ENCODE measurements around the gene CEP162.

CEP162 gene

DNA sequence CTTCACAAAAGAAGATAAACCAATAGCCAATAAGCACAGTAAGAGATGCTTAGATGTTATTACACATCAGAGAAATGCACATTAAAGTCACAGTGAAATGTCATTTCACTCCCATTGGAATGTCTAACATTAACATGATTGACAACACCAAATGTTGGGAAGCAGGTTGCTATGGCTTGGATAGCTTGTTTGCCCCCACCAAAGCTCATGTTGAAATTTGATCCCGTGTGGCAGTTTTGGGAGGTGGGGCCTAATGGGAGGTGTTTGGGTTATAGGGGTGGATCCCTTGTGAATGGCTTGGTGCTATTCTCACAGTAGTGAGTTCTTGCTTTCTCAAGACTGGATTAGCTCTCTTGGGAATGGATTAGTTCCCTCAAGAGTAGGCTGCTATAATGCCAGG lies 149.1 kb downstream of the CEP162 start:
- TF ChIP-seq, protein P1, sequence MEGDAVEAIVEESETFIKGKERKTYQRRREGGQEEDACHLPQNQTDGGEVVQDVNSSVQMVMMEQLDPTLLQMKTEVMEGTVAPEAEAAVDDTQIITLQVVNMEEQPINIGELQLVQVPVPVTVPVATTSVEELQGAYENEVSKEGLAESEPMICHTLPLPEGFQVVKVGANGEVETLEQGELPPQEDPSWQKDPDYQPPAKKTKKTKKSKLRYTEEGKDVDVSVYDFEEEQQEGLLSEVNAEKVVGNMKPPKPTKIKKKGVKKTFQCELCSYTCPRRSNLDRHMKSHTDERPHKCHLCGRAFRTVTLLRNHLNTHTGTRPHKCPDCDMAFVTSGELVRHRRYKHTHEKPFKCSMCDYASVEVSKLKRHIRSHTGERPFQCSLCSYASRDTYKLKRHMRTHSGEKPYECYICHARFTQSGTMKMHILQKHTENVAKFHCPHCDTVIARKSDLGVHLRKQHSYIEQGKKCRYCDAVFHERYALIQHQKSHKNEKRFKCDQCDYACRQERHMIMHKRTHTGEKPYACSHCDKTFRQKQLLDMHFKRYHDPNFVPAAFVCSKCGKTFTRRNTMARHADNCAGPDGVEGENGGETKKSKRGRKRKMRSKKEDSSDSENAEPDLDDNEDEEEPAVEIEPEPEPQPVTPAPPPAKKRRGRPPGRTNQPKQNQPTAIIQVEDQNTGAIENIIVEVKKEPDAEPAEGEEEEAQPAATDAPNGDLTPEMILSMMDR (IDR thresholded peaks at IDR 0.05), result no peak

DNA sequence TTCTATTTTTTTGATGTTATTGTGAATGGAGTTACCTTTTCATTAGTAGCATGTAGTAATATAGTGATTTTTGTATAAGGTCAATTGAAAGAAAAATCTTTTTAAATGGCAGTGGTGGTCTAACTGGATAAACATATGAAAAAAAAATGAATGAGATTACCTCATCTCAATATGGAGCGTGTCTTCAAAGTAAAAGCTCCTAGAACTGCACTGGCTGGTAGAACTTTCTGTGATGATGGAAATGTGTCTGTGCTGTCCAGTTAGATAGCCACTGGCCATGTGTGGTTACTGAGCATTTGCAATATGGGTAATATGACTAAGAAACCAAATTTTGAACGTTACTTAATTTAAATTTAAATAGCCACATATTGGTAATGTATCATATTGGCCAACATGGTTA lies 149.8 kb downstream of the CEP162 start:
- TF ChIP-seq, protein P1 (IDR thresholded peaks at IDR 0.05), result no peak

DNA sequence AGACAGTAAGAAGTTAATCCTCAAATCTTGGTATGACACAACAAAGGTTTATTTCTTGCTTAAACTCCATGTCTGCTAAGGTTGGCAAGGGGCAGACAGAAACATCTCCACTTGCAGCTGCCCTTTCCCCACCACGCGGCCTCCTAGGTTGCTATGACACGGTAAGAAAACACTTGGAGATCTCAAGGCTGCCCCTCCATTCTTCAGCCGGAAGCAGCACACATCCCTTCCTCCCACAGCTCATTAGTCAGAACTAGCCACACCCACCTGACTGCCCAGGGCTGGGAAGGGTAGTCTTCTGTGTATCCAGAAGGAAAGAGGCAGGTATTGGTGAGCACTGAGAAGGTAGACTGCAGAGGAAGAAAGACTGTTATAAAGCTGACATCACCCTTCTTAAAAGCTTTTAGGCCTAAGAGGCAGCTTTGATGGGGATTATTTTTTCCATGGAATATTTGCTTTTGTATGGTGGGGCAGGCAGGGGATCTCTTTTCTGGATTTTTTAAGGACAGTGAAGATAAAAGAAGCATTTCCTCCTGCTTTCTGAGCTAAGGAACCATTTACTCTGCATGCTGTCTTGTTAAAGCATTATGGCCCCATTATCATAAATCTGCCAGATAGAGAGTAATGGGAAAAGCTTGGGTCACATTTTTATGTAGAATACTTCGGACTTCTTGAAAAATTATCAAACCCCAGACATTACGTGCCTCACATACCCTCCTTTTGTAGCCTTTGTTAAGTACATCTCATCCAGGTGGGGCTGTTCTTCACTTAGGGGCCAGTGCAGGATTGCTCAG lies 152.3 kb downstream of the CEP162 start:
- TF ChIP-seq, protein P1 (IDR thresholded peaks at IDR 0.05), result no peak
